WI38 (cell line): ENCODE data around the gene PCTP.

Source experiments
- H3K4me3 ChIP-seq: 2 replicates; pipeline ENCODE4 v1.5.1; 2011; ENCODE audit warnings: low read depth, mild to moderate bottlenecking, control low read depth, low read length
- TF ChIP-seq, protein P1 (sequence below): IDR thresholded peaks from 2 replicates; pipeline ENCODE4 v1.5.1; 2012; ENCODE audit warnings: low read depth, mild to moderate bottlenecking, control low read depth, low read length

PCTP gene

DNA sequence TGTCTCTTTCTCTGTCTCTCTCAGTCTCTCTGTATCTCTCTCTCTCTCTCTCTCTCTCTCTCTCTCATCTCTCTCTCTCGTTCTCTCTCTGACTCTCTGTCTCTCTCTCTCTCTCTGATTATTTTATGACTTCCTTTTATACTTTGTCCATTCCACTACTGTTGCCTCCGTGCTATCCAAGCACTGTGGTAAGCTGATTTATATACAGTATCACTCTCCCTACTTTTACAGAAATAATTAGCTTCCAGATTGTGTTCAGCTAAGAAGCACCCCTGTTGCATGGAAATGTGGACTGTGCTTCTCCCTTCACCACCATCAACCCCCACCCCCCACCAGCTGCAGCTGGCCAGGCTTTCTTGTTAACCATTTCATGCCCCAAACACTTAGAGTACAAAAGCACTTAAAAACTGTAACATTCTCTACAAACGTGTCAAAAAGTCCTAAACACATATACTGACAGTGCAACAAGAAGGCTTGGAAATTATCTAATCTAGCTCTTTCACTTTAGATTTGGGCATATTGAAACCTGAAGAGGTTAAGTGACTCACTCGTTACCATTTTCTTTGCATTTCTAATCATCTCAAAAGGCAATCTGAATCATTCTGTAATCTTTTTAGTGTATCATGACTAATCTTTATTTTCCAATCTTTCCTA, 16.6 kb upstream of the PCTP start:
- H3K4me3 ChIP-seq, result no peak overlapping the region
- TF ChIP-seq, protein P1, sequence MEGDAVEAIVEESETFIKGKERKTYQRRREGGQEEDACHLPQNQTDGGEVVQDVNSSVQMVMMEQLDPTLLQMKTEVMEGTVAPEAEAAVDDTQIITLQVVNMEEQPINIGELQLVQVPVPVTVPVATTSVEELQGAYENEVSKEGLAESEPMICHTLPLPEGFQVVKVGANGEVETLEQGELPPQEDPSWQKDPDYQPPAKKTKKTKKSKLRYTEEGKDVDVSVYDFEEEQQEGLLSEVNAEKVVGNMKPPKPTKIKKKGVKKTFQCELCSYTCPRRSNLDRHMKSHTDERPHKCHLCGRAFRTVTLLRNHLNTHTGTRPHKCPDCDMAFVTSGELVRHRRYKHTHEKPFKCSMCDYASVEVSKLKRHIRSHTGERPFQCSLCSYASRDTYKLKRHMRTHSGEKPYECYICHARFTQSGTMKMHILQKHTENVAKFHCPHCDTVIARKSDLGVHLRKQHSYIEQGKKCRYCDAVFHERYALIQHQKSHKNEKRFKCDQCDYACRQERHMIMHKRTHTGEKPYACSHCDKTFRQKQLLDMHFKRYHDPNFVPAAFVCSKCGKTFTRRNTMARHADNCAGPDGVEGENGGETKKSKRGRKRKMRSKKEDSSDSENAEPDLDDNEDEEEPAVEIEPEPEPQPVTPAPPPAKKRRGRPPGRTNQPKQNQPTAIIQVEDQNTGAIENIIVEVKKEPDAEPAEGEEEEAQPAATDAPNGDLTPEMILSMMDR, result no peak

DNA sequence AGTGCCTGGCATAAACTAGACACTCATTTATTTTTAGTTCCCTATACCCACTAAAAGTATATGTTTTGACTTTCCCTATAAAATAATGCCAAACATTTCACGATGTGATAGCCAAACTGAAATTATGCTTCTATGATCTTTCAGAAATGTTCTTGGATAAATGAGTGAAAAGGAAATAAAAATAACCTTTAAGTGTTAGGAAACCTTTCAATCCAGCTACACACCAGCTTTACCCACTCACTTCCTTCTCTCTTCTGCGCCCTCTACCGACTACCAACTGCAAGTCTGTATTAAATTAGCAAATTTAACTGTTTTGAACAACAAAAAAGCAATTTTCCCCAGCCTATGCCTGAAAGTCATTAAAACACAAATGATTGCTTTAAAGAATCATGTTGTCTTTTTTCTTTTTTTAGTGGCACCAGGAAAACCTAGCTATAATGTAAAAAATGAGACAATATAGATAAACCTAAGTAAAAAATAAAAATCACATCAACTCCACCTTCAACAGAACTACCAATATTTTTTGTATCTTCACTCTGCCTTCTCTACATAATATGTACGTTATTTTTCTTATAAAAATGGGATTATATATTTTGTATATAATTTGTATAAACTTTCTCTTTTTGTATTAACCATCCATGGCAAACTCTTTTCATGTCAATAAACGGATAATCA, 15.0 kb upstream of the PCTP start:
- TF ChIP-seq, protein P1, result peak; percentile 69
- H3K4me3 ChIP-seq, result no peak overlapping the region

DNA sequence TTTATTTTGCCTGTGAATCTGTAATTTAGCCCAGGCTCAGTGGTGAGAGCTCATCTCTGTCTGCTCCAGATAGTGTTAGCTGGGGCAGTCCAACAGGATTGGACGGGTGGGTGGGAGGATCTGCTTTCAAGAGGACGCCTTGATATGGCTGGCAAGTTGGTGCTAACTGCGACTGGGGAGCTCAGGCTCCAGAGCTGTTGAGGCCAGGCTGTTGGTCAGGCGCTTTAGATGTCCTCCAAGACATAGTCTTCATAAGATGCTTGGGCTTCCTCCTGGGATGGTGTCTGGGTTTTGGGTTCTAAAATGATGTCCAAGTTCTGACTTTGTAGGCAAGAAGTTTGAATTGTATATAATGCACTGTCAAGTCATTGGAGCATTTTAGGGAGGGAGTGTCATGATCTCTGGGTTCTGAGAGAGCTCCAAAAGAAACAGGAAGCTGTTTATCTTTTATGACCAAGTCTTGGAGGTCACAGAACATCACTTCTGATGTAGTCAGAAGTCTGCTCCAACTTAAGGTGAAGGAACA, 12.8 kb upstream of the PCTP start:
- no peak overlapping the region for H3K4me3 ChIP-seq
- TF ChIP-seq, protein P1, result no peak

DNA sequence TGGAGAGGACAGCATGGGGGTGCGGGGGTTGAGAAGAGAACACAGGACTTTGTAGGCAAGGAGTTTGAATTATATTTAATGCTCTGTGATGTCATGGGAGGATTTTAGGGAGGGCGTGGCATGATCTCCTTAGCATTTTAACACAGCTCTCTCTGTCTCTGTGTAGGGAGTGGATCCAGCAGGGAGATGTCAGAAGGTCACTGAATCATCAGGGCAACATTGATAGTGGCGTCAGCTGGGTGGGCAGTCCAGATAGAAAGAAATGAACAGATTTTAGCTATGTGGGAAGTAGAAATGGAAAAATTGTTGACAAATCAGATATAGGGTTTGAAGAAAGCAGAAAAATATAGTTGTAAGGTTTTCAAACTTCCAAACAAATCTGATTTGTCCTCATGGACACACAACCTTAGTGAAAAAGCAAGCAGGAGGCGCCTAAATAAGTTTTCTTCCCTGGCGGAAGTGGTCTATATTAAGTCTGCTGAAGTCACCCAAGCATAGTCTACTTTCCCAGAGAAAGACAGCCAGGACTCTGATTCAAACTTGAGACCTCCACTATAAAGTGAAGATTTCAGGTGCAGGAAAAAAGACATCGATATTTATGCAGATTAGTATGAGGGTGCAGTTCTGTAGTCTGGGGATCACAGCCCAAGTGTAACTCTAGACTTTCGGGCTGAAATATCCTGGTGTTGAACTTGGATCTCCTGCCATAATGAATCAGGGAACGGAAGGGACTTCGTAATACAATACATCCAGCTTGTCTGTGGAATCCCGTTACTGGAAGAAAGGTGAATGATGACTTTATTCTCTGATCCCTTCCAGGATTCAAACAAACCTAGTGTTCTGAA, 10.1 kb upstream of the PCTP start:
- H3K4me3 ChIP-seq, result no peak overlapping the region

DNA sequence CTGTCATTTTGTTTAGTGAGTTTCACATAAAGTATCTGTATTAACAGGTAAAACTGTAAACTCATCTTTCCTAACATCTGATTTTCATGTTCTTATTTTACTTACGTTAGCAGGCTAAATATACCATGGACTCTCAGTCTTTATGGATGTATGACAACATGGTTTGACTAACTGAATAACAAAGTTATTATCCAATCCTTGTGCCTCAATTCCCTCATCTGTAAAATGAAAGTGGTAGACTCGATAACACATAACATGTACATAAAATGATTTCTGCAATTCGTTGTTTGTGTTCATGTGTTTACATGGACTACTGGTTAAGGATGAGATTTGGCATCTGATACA, 9.5 kb upstream of the PCTP start:
- TF ChIP-seq, protein P1, result no peak
- no peak overlapping the region for H3K4me3 ChIP-seq

More for the DNA sequence above, 10.1 kb upstream of the PCTP start:
- TF ChIP-seq, protein P1, result no peak

DNA sequence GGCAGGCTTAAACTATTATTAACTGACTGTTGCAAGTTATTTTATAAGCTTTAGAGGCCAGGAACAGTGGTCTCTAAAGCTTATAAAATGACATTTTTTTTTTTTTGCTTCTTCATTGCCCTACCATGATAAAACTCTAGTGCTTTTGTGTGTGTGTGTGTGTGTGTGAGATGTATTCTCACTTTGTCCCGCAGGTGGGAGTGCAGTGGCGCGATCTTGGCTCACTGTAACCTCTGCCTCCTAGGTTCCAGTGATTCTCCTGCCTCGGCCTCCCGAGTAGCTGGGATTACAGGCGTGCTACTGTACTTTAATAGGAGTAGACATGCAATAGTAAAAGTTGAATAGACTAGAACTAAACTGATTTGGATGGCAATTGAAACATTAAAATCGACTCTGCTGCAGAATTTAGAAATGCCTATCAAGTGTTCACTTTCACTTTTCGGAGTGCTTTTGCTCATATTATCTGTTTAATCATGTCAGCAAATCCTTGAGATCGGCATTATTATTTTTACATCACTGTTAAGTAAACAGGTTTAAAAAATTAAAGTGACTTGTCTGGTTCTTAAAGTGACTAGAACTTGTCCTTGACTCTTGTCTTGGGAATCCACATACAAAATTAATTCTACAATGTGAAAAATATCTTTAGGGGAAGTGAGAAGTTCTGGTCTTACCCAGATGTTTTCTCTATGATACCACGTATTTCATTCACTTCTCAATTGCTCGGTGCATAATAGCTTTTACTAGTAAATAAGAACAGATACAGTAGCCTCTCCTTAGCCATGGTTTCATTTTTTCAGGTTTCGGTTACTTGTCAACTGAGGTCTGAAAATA, 8.4 kb upstream of the PCTP start:
- TF ChIP-seq, protein P1, result no peak
- H3K4me3 ChIP-seq, result no peak overlapping the region
